GM12878 (cell line): Measurements from ENCODE around the gene UBE2F. TPM values are rescaled to one million over a fixed set of nuclear protein-coding genes. Genes with fewer than 3 reads are reported as not detected.

Experiments used
- ATAC-seq: fragments of 200-7000 bp; cut with Tn5 transposase; 3 replicates; pipeline ENCODE4 v1.9.1; 2020; ENCODE audit warnings: mild to moderate bottlenecking, moderate library complexity
- BruUV-seq: library from RNA; stranded (reverse); fragments of 400-500 nt; replicated peaks from 2 replicates; lab custom pipeline; 2021; lab: Mats Ljungman, UMichigan
- CTCF ChIA-PET: fragments of 300-600 bp; sonication (Branson Sonifier 250); formaldehyde crosslinking; extraction: SDS; loops from one replicate; lab custom pipeline; 2021; ENCODE audit warnings: inconsistent platforms; lab: Yijun Ruan, JAX
- POLR2A ChIA-PET: fragments of 350-600 bp; formaldehyde crosslinking; extraction: SDS; loops from one replicate; lab custom pipeline; 2021; ENCODE audit warnings: inconsistent platforms; lab: Charles Lee
- RAD21 ChIA-PET: fragments of 300-600 bp; sonication (Branson Sonifier 250); formaldehyde crosslinking; loops from one replicate; lab custom pipeline; 2023; ENCODE audit warnings: antibody characterized with exemption; ENCODE audit not compliant: unreplicated experiment; lab: Charles Lee
- SMC1A ChIA-PET: fragments of 300-600 bp; sonication (Branson Sonifier 250); formaldehyde crosslinking; loops from one replicate; lab custom pipeline; 2023; ENCODE audit not compliant: unreplicated experiment, uncharacterized antibody; lab: Charles Lee
- DNase-seq: peaks from one replicate; pipeline ENCODE4 v3.0.0-alpha.2; 2011; ENCODE audit warnings: low read depth, low spot score
- FAIRE-seq: peaks from 3 replicates; lab custom pipeline; 2011; peaks lifted over from hg19 to GRCh38; lab: Jason Lieb, UNC
- H2AFZ ChIP-seq: 2 replicates; pipeline ENCODE4 v1.6.0; 2011; ENCODE audit warnings: low read depth, low read length, control low read depth; ENCODE audit not compliant: control insufficient read depth
- H3K27ac ChIP-seq: 2 replicates; pipeline ENCODE4 v1.5.1; 2011; ENCODE audit warnings: control low read depth; ENCODE audit not compliant: control insufficient read depth, insufficient read depth
- H3K27me3 ChIP-seq, 2 experiments: replicated peaks in 1 of 2; 2 replicates each; pipeline versions ENCODE4 v1.6.0 to v1.6.1; 2011; ENCODE audit warnings: low read length in 1 of 2; ENCODE audit not compliant: control insufficient read depth in 2 of 2, insufficient read depth in 2 of 2
- H3K36me3 ChIP-seq, 2 experiments: 2 replicates each; pipeline ENCODE4 v1.5.1; 2011; ENCODE audit warnings: low read length in 1 of 2; ENCODE audit not compliant: control insufficient read depth in 2 of 2, insufficient read depth in 2 of 2
- H3K4me1 ChIP-seq: 2 replicates; pipeline ENCODE4 v1.6.1; 2011; ENCODE audit warnings: mild to moderate bottlenecking, low read length, moderate library complexity, mixed read lengths; ENCODE audit not compliant: control insufficient read depth, insufficient read depth
- H3K4me2 ChIP-seq: 2 replicates; pipeline ENCODE4 v1.6.0; 2011; ENCODE audit warnings: control low read depth; ENCODE audit not compliant: control insufficient read depth, insufficient read depth
- H3K4me3 ChIP-seq: fragments of 200-600 bp; sonication (generic); 2 replicates; pipeline ENCODE4 v1.5.1; 2016
- H3K79me2 ChIP-seq: 2 replicates; pipeline ENCODE4 v1.6.0; 2011; ENCODE audit warnings: low read length; ENCODE audit not compliant: control insufficient read depth, insufficient read depth
- H3K9ac ChIP-seq: 2 replicates; pipeline ENCODE4 v1.8.0; 2011; ENCODE audit warnings: low read length, control low read depth, mixed read lengths; ENCODE audit not compliant: control insufficient read depth, insufficient read depth
- H3K9me3 ChIP-seq: replicated peaks from 3 replicates; pipeline ENCODE4 v1.5.1; 2011; ENCODE audit warnings: mild to moderate bottlenecking, low read length; ENCODE audit not compliant: control insufficient read depth, insufficient read depth
- H4K20me1 ChIP-seq: 2 replicates; pipeline ENCODE4 v1.6.0; 2011; ENCODE audit not compliant: control insufficient read depth, insufficient read depth
- CEBPZ ChIP-seq: fragments of 150-350 bp; IDR thresholded peaks from 2 replicates; pipeline ENCODE4 v1.6.1; 2016; ENCODE audit warnings: low read depth, low read length
- CHD1 ChIP-seq: IDR thresholded peaks from 2 replicates; pipeline ENCODE4 v1.6.1; 2012; ENCODE audit warnings: low read depth, low read length, improper control_type of control experiment
- EP300 ChIP-seq, 2 experiments: fragments of 150-350 bp in 1 of 2; IDR thresholded peaks; 2 replicates each; pipeline ENCODE4 v1.6.1; 2011 to 2012; ENCODE audit warnings: low read depth in 2 of 2, low read length in 2 of 2, borderline replicate concordance in 1 of 2, improper control_type of control experiment in 1 of 2, inconsistent platforms in 1 of 2; ENCODE audit not compliant: control insufficient read depth in 1 of 2
- GABPA ChIP-seq: IDR thresholded peaks from 2 replicates; pipeline ENCODE4 v1.6.1; 2014; ENCODE audit warnings: antibody characterized with exemption, low read depth, mild to moderate bottlenecking, inconsistent platforms
- HDAC2 ChIP-seq: fragments of 200-600 bp; sonication (generic); IDR thresholded peaks from 2 replicates; pipeline ENCODE4 v1.6.1; 2017
- NRF1 ChIP-seq: conservative IDR thresholded peaks from 2 replicates; pipeline ENCODE4 v1.6.1; 2011; ENCODE audit warnings: mild to moderate bottlenecking, low read depth, low read length, improper control_type of control experiment
- PBX3 ChIP-seq: IDR thresholded peaks from 2 replicates; pipeline ENCODE4 v1.6.1; 2011; ENCODE audit warnings: mild to moderate bottlenecking, low read depth, low read length, moderate library complexity; ENCODE audit not compliant: insufficient replicate concordance
- RUNX3 ChIP-seq: IDR thresholded peaks from 2 replicates; pipeline ENCODE4 v1.6.1; 2012; ENCODE audit warnings: low read length, inconsistent platforms
- STAT3 ChIP-seq: IDR thresholded peaks from 2 replicates; pipeline ENCODE4 v1.6.1; 2011; ENCODE audit warnings: low read depth, low read length, improper control_type of control experiment
- WRNIP1 ChIP-seq: IDR thresholded peaks from 2 replicates; pipeline ENCODE4 v1.6.1; 2011; ENCODE audit warnings: low read depth, low read length, improper control_type of control experiment, borderline replicate concordance
- ZBTB33 ChIP-seq: fragments of 450-650 bp; IDR thresholded peaks from 2 replicates; pipeline ENCODE4 v1.6.1; 2017; ENCODE audit warnings: mild to moderate bottlenecking
- ZNF687 ChIP-seq: fragments of 450-650 bp; IDR thresholded peaks from 2 replicates; pipeline ENCODE4 v1.6.1; 2017; ENCODE audit warnings: mild to moderate bottlenecking, moderate library complexity
- ZSCAN29 ChIP-seq: fragments of 450-650 bp; IDR thresholded peaks from 2 replicates; pipeline ENCODE4 v1.6.1; 2017; ENCODE audit warnings: mild to moderate bottlenecking, moderate library complexity
- WGBS: methylation state at CpG from one replicate; pipeline ENCODE4 v1.1.6; 2016; ENCODE audit warnings: low lambda C conversion rate; ENCODE audit not compliant: insufficient replicate concordance, insufficient coverage; ENCODE audit errors: missing lambda C conversion rate; 5-methylcytosine and 5-hydroxymethylcytosine counted together
- in situ Hi-C: fragments of 300-500 bp; cut with MboI; formaldehyde crosslinking; loops from 9 replicates; pipeline ENCODE4 v1.14.3; 2018; ENCODE audit warnings: mixed read lengths
- intact Hi-C: fragments of 100-400 bp; cut with micrococcal nuclease; formaldehyde crosslinking; loops from one replicate; pipeline ENCODE4 v1.14.2; 2022; ENCODE audit not compliant: unreplicated experiment
- polyA plus RNA-seq, 11 experiments: library from polyadenylated mRNA; depleted of rRNA in 4 of 11; unstranded in 6 of 11; stranded (reverse) in 5 of 11; fragments of >200 nt; fragmentation: Nextera tagmentation in 4 of 11; fragmentation: Illumina TruSeq in 1 of 11; extraction: Ambion mirVana in 4 of 11; extraction: Trizol in 1 of 11; gene quantifications; 1 replicate in 1 of 11; 2 replicates in 10 of 11; pipeline versions ENCODE4 v1.2.1 to v1.2.3, GENCODE V29; 2011 to 2016; ENCODE audit warnings: inconsistent platforms in 2 of 11, missing spikeins in 2 of 11, low read depth in 1 of 11
- total RNA-seq, 4 experiments: library from RNA; depleted of rRNA in 3 of 4; stranded (reverse); fragments of >200 nt in 3 of 4; fragmentation: Illumina TruSeq in 1 of 4; extraction: Trizol in 1 of 4; gene quantifications; 2 replicates each; pipeline versions ENCODE4 v1.2.1 to v1.2.3, GENCODE V29; 2013 to 2021

Gene UBE2F
- total and polyA plus RNA-seq, 10 of the 15 experiments (the other 5 are each of a cell fraction or from before 2014, with no cell fraction given): 12.3 to 64.4 (median 31.5) TPM

- intact Hi-C loops (no loop called here), in situ Hi-C loops (no loop called here)
- FAIRE-seq (no peak), DNase-seq (no peak), ATAC-seq (no peak)
- Histone ChIP-seq H3K9ac (no peak overlapping the region), H3K27me3 (no peaks in the 10 kb centered on the region), H4K20me1 (no peaks in the 10 kb centered on the region), H3K4me3 (no peak overlapping the region), H3K9me3 (no peaks in the 10 kb centered on the region), H3K4me2 (no peak overlapping the region), H3K27ac (no peak overlapping the region), H3K4me1 (no peaks in the 10 kb centered on the region), H3K79me2 (no peaks in the 10 kb centered on the region), H3K36me3 (peaks cover 2 to 4% of the 10 kb centered on the region in 2 experiments; a peak in 2 of 4 replicates), H2AFZ (no peak overlapping the region)
- SMC1A ChIA-PET: interaction anchor here (0.9 to 2.5 kb wide), 2 partner anchors 13 to 16 kb away, joined by 3 to 8 read pairs; no protein-coding TSS in a partner anchor
- CTCF ChIA-PET: no interaction called here
- RAD21 ChIA-PET: no interaction called here
- 97% methylated on average over 9 of the region's 9 CpGs for WGBS
- BruUV-seq: no TSS peak
- POLR2A ChIA-PET: interaction anchor here (0.6 to 0.9 kb wide), 2 partner anchors 10 to 19 kb away, joined by 3 read pairs; no protein-coding TSS in a partner anchor
- TF ChIP-seq STAT3: no peak
- TF ChIP-seq RUNX3: no peak
- no peak for TF ChIP-seq PBX3
- TF ChIP-seq ZSCAN29: no peak
- no peak for TF ChIP-seq CEBPZ
- TF ChIP-seq ZNF687: no peak
- no peak for TF ChIP-seq ZBTB33
- no peak for TF ChIP-seq WRNIP1
- TF ChIP-seq CHD1: no peak
- no peak for TF ChIP-seq NRF1
- TF ChIP-seq EP300 (IDR thresholded peaks at IDR 0.05; ENCODE audit: borderline replicate concordance in 1 of 2, control insufficient read depth in 1 of 2, low read depth in 2 of 2, low read length in 2 of 2): no peak
- TF ChIP-seq GABPA: no peak
- no peak for TF ChIP-seq HDAC2
Observed at GRCh38 chr2:237982039-237982725, 15.4 kb downstream of the UBE2F start.
